Measurements from ENCODE around the gene ZFR.

- no peak for TF ChIP-seq ATF3 (IDR thresholded peaks at IDR 0.05)
- no peak for TF ChIP-seq GABPA (IDR thresholded peaks at IDR 0.05 in 1 of 2, conservative IDR thresholded peaks at IDR 0.05 in 1 of 2)
- no peak for TF ChIP-seq CTCF (IDR thresholded peaks at IDR 0.05; ENCODE audit: low read depth, low read length, missing input control)
- no peak for TF ChIP-seq EGR1 (IDR thresholded peaks at IDR 0.05; ENCODE audit: low read depth in 2 of 2)
- no peak for TF ChIP-seq REST (IDR thresholded peaks at IDR 0.05)
- no peak for TF ChIP-seq RAD21 (IDR thresholded peaks at IDR 0.05)
Measured at GRCh38 chr5:32454821-32455220, 10.3 kb upstream of the ZFR start.
